ENCODE data around the gene ATAD1. TPM values are rescaled to one million over a fixed set of nuclear protein-coding genes. Genes with fewer than 3 reads are reported as not detected.
"Not testable (repeated sequence)": the region's sequence is repeated elsewhere in the genome, so short reads cannot be mapped to it uniquely, and the experiment has no call there.

Gene ATAD1
- total and polyA plus RNA-seq, 2 of the 4 experiments (the other 2 are of a cell fraction): 12.7 to 21.9 TPM

GRCh38 chr10:87801813-87802435 is 16.1 kb downstream of the ATAD1 start:
- H3K14ac ChIP-seq (replicated peaks; ENCODE audit: low read depth, low read length); H4K5ac ChIP-seq (ENCODE audit: low read depth, low read length); H2AK9ac ChIP-seq (replicated peaks; ENCODE audit: low read depth, low read length, poor library complexity); H3K4me3 ChIP-seq (ENCODE audit: insufficient read depth, low read depth, low read length); H3K27ac ChIP-seq (ENCODE audit: insufficient read depth, low read length); intact Hi-C loops (cut with micrococcal nuclease); H2AK5ac ChIP-seq (ENCODE audit: low read depth, low read length); H2BK20ac ChIP-seq (ENCODE audit: low read depth, low read length); ATAC-seq (ENCODE audit: low read depth); H3K4ac ChIP-seq (ENCODE audit: low read depth, low read length); BruUV-seq (replicated peaks); H3K56ac ChIP-seq (ENCODE audit: extremely low read depth, insufficient read depth, low read length); H4K8ac ChIP-seq (ENCODE audit: low read depth in 2 of 2, low read length in 2 of 2); DNase-seq; H3K9me3 ChIP-seq (ENCODE audit: control insufficient read depth, insufficient read depth, low read length); CTCF ChIA-PET; H2BK15ac ChIP-seq (ENCODE audit: low read depth, low read length); POLR2A ChIA-PET (ENCODE audit: unreplicated experiment); dilution Hi-C loops (cut with HindIII; ENCODE audit: low sequenced_read_pairs, unreplicated experiment); H3K18ac ChIP-seq (ENCODE audit: low read depth, low read length); H3K4me2 ChIP-seq (ENCODE audit: low read depth, low read length); in situ Hi-C loops (cut with MboI; ENCODE audit: low sequenced_read_pairs); H2BK120ac ChIP-seq (ENCODE audit: low read depth, low read length); H3K9ac ChIP-seq (ENCODE audit: low read depth, low read length); H2AFZ ChIP-seq (replicated peaks; ENCODE audit: low read length, poor library complexity); H3K23ac ChIP-seq (ENCODE audit: low read depth, low read length); H3K36me3 ChIP-seq (ENCODE audit: control insufficient read depth, insufficient read depth, low read length); H3K9me1 ChIP-seq (ENCODE audit: insufficient read depth, low read length); H4K91ac ChIP-seq (ENCODE audit: insufficient read depth, low read depth, low read length); H3K4me1 ChIP-seq (ENCODE audit: control insufficient read depth, insufficient read depth, low read length); H4K20me1 ChIP-seq (ENCODE audit: insufficient read depth, low read length); H2BK5ac ChIP-seq (ENCODE audit: low read depth, low read length, poor library complexity, severe bottlenecking); H3K27me3 ChIP-seq (ENCODE audit: control insufficient read depth, insufficient read depth, low read length): not testable (repeated sequence)
- no CpG with 5 or more reads among the region's 1 CpG for WGBS, 2 experiments (ENCODE audit: extremely low coverage in 2 of 2, insufficient read length in 1 of 2)
- peaks cover 31 to 47% of the 10 kb centered on the region in 2 experiments for H3K79me1 ChIP-seq (ENCODE audit: low read depth in 1 of 2, low read length in 2 of 2)

All from IMR-90 (cell line).